ENCODE results near the gene DPF3. TPM values are rescaled to one million over a fixed set of nuclear protein-coding genes. Genes with fewer than 3 reads are reported as not detected.

The DPF3 gene
- total and polyA plus RNA-seq, 9 of the 15 experiments (the other 6 are each of a cell fraction or from before 2014, with no cell fraction given): 0.21 to 4.9 (median 1.2) TPM

DNA sequence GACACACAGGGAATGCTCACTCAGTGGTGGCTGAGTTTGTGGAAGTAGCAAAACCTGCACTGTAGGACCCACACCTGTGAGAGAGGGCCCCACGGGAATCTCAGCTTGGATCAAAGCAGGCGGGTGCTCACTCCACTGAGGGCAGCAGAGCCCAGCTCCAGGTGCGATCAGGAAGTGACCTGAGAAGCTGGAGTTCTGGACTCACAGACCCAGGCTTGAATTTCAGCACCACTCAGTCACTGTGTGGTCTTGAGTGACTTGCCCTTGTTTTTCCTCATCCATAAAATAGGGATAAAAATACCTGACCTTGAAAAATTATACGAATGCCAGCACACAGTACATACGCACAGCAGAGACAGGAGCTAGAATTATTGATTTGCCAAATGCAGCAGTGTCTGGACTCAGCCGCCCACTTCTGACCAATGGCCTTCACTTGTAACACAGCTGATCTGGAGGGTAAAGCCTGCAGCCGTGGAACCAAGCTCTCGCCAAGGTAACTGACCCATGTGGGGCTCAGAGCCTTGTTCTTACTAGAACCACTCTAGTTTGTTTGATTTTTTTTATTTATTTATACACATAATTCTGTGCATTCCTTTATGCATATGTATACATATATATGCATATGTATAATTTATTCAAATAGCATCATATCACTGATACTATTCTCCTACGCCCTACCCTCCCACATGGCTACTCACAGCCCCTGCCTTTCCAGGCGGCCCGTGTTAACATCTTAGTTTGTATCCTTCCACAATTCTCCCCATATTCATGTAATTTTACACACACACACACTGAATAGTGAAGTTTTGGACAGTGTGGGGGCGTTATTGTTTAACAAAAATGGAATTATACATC lies 53.9 kb downstream of the DPF3 start:
- POLR2A ChIA-PET: interaction anchor here (0.7 to 1.5 kb wide), 2 partner anchors 18 to 24 kb away, joined by 3 to 4 read pairs; no protein-coding TSS in a partner anchor
- CTCF ChIA-PET (ENCODE audit: low intra/inter-chr PET ratio): no interaction called here
- no peak overlapping the region for H3K9ac ChIP-seq (ENCODE audit: insufficient read depth in 1 of 2, low read depth in 2 of 2, low read length in 2 of 2)
- in situ Hi-C loops (cut with MboI): no loop called here
- H3K79me2 ChIP-seq (ENCODE audit: control insufficient read depth, insufficient read depth, low read length): no peaks in the 10 kb centered on the region
- no peaks in the 10 kb centered on the region for H3K36me3 ChIP-seq (ENCODE audit: control insufficient read depth, insufficient read depth, low read length)
- FAIRE-seq (no peak), DNase-seq (ENCODE audit: extremely low read depth in 1 of 4, low spot score in 3 of 4) (no peak), ATAC-seq (no peak)
- no peak for TF ChIP-seq ZNF79 (CRISPR knock-in tag; IDR thresholded peaks at IDR 0.05; ENCODE audit: low read depth)
- TF ChIP-seq ESRRB (CRISPR knock-in tag; IDR thresholded peaks at IDR 0.05; ENCODE audit: borderline replicate concordance): no peak
- no peak for TF ChIP-seq SP2 (IDR thresholded peaks at IDR 0.05; ENCODE audit: extremely low read depth, low read depth, low read length, poor library complexity, severe bottlenecking)
- TF ChIP-seq ETV5 (CRISPR knock-in tag; IDR thresholded peaks at IDR 0.05; ENCODE audit: low read depth): no peak
- TF ChIP-seq ZNF311 (CRISPR knock-in tag; IDR thresholded peaks at IDR 0.05): no peak
- TF ChIP-seq PHF20 (IDR thresholded peaks at IDR 0.05; ENCODE audit: partially characterized antibody): no peak
- no peak for TF ChIP-seq KHSRP (IDR thresholded peaks at IDR 0.05)
- no peak for TF ChIP-seq SLC30A9 (CRISPR knock-in tag; IDR thresholded peaks at IDR 0.05)
- TF ChIP-seq, protein P1, sequence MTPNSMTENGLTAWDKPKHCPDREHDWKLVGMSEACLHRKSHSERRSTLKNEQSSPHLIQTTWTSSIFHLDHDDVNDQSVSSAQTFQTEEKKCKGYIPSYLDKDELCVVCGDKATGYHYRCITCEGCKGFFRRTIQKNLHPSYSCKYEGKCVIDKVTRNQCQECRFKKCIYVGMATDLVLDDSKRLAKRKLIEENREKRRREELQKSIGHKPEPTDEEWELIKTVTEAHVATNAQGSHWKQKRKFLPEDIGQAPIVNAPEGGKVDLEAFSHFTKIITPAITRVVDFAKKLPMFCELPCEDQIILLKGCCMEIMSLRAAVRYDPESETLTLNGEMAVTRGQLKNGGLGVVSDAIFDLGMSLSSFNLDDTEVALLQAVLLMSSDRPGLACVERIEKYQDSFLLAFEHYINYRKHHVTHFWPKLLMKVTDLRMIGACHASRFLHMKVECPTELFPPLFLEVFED (CRISPR knock-in tag; conservative IDR thresholded peaks at IDR 0.05): no peak
- no peak for TF ChIP-seq SIN3A (IDR thresholded peaks at IDR 0.05; ENCODE audit: borderline replicate concordance in 2 of 2, control insufficient read depth in 1 of 2, low read depth in 2 of 2, low read length in 2 of 2)
- no peak for TF ChIP-seq POLR2G (IDR thresholded peaks at IDR 0.05; ENCODE audit: low read depth, low read length)
- TF ChIP-seq MEIS2 (IDR thresholded peaks at IDR 0.05; ENCODE audit: partially characterized antibody): no peak
- TF ChIP-seq CREBBP (IDR thresholded peaks at IDR 0.05; ENCODE audit: low read depth, low read length): no peak
- no peak for TF ChIP-seq ZNF239 (CRISPR knock-in tag; IDR thresholded peaks at IDR 0.05)
- no peak for TF ChIP-seq ZNF184 (CRISPR knock-in tag; IDR thresholded peaks at IDR 0.05)
- no peak for TF ChIP-seq TEAD1 (CRISPR knock-in tag; IDR thresholded peaks at IDR 0.05)
- no peak for TF ChIP-seq TEAD4 (IDR thresholded peaks at IDR 0.05; ENCODE audit: low read length)
- TF ChIP-seq TEAD4 (CRISPR knock-in tag; IDR thresholded peaks at IDR 0.05; ENCODE audit: borderline replicate concordance): no peak
- TF ChIP-seq STAT5A (IDR thresholded peaks at IDR 0.05; ENCODE audit: borderline replicate concordance, low read length): no peak
- H4K20me1 ChIP-seq (replicated peaks; ENCODE audit: control insufficient read depth, insufficient read depth, low read length): peaks cover 3% of the 10 kb centered on the region; the same call in 1 of the 2 replicates
- no peaks in the 10 kb centered on the region for H3K9me3 ChIP-seq (replicated peaks; ENCODE audit: control insufficient read depth, insufficient read depth, low read depth, low read length)
- H2AFZ ChIP-seq (ENCODE audit: low read depth, low read length): no peak overlapping the region
- H3K27me3 ChIP-seq (ENCODE audit: control insufficient read depth in 2 of 2, insufficient read depth in 2 of 2, low read length in 2 of 2): no peaks in the 10 kb centered on the region; a peak in 1 of 5 replicates
- 39% methylated on average over 11 of the region's 12 CpGs for WGBS (ENCODE audit: insufficient coverage, low coverage, missing lambda C conversion rate)
- H3K27ac ChIP-seq (ENCODE audit: extremely low read depth, low read depth, low read length): no peak overlapping the region
- H3K9me1 ChIP-seq (ENCODE audit: control insufficient read depth, insufficient read depth, low read length): no peaks in the 10 kb centered on the region
- H3K4me2 ChIP-seq (ENCODE audit: insufficient read depth, low read length): no peak overlapping the region
- H3K4me3 ChIP-seq: no peak overlapping the region
- BruUV-seq (replicated peaks): no TSS peak
- intact Hi-C loops (cut with micrococcal nuclease): no loop called here
- H3K4me1 ChIP-seq (replicated peaks in 1 of 2; ENCODE audit: control insufficient read depth in 2 of 2, insufficient read depth in 2 of 2, low read length in 2 of 2): no peaks in the 10 kb centered on the region

Data from K562 (cell line).